Neural progenitor cell (in vitro differentiated cells): ENCODE results near the gene SAMD1.

Experiments
- EZH2phosphoT487 ChIP-seq: fragments of 200-600 bp; sonication (generic); IDR thresholded peaks from 2 replicates; pipeline ENCODE4 v1.6.1; 2017; ENCODE audit warnings: antibody characterized with exemption
- TF ChIP-seq, protein P1 (sequence below): fragments of 200-600 bp; sonication (generic); IDR thresholded peaks from 2 replicates; pipeline ENCODE4 v1.5.1; 2017; ENCODE audit warnings: antibody characterized with exemption, mild to moderate bottlenecking

GRCh38 chr19:14050512-14050911 lies 40.0 kb downstream of the SAMD1 start:
- TF ChIP-seq, protein P1, sequence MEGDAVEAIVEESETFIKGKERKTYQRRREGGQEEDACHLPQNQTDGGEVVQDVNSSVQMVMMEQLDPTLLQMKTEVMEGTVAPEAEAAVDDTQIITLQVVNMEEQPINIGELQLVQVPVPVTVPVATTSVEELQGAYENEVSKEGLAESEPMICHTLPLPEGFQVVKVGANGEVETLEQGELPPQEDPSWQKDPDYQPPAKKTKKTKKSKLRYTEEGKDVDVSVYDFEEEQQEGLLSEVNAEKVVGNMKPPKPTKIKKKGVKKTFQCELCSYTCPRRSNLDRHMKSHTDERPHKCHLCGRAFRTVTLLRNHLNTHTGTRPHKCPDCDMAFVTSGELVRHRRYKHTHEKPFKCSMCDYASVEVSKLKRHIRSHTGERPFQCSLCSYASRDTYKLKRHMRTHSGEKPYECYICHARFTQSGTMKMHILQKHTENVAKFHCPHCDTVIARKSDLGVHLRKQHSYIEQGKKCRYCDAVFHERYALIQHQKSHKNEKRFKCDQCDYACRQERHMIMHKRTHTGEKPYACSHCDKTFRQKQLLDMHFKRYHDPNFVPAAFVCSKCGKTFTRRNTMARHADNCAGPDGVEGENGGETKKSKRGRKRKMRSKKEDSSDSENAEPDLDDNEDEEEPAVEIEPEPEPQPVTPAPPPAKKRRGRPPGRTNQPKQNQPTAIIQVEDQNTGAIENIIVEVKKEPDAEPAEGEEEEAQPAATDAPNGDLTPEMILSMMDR = no peak
- TF ChIP-seq EZH2phosphoT487 = no peak
